Embryonic facial prominence (tissue), 1 donor: ENCODE results near the gene GRHL3.
"Not testable (repeated sequence)": the region's sequence is repeated elsewhere in the genome, so short reads cannot be mapped to it uniquely, and the experiment has no call there.

Experiments used
- DNase-seq: peaks from one replicate; pipeline ENCODE4 v3.0.0-alpha.2; 2016; ENCODE audit errors: extremely low spot score

GRHL3 gene

GRCh38 chr1:24319312-24319863 lies at the start of gene GRHL3:
Gene GRHL3 (plus strand): TSS chr1:24319357. CDS start chr1:24319552, 195 bp downstream.
- DNase-seq = no peak

- DNase-seq = not testable (repeated sequence)
Observed at GRCh38 chr1:24274203-24275103, 44.7 kb upstream of the GRHL3 start.

GRCh38 chr1:24275104-24275410 lies 44.1 kb upstream of the GRHL3 start:
- no peak for DNase-seq

- DNase-seq = no peak
Observed at GRCh38 chr1:24275510-24275909, 43.6 kb upstream of the GRHL3 start.

GRCh38 chr1:24276791-24277190 lies 42.4 kb upstream of the GRHL3 start:
- DNase-seq = no peak

GRCh38 chr1:24277420-24278169 lies 41.6 kb upstream of the GRHL3 start:
- DNase-seq = no peak

- no peak for DNase-seq
Observed at GRCh38 chr1:24278726-24279125, 40.4 kb upstream of the GRHL3 start.

GRCh38 chr1:24279590-24280232 lies 39.4 kb upstream of the GRHL3 start:
- DNase-seq = no peak

GRCh38 chr1:24281591-24281990 lies 37.6 kb upstream of the GRHL3 start:
- no peak for DNase-seq

- DNase-seq = no peak
Observed at GRCh38 chr1:24282491-24282890, 36.7 kb upstream of the GRHL3 start.

GRCh38 chr1:24283326-24284155 lies 35.6 kb upstream of the GRHL3 start:
- DNase-seq = no peak

GRCh38 chr1:24284156-24284471 lies 35.0 kb upstream of the GRHL3 start:
- no peak for DNase-seq

GRCh38 chr1:24285231-24285630 lies 33.9 kb upstream of the GRHL3 start:
- DNase-seq = no peak

- DNase-seq = no peak
Observed at GRCh38 chr1:24286246-24287010, 32.7 kb upstream of the GRHL3 start.

- DNase-seq = not testable (repeated sequence)
Observed at GRCh38 chr1:24287779-24288178, 31.4 kb upstream of the GRHL3 start.

GRCh38 chr1:24288479-24288878 lies 30.7 kb upstream of the GRHL3 start:
- DNase-seq = no peak

- no peak for DNase-seq
Observed at GRCh38 chr1:24289937-24290595, 29.1 kb upstream of the GRHL3 start.

- no peak for DNase-seq
Observed at GRCh38 chr1:24290933-24291487, 28.1 kb upstream of the GRHL3 start.

GRCh38 chr1:24292103-24292502 lies 27.1 kb upstream of the GRHL3 start:
- DNase-seq = no peak

GRCh38 chr1:24292887-24293286 lies 26.3 kb upstream of the GRHL3 start:
- no peak for DNase-seq
